K562 (cell line): ENCODE data around the gene SLC39A11.

Experiments
- CBFB ChIP-seq: sonication (generic); formaldehyde crosslinking; IDR thresholded peaks from 2 replicates; pipeline ENCODE4 v1.4.0; 2020; ENCODE audit warnings: mild to moderate bottlenecking, missing genetic modification reagents
- CEBPB ChIP-seq: fragments of 450-650 bp; IDR thresholded peaks from 2 replicates; pipeline ENCODE4 v1.6.1; 2016; ENCODE audit warnings: missing genetic modification characterization, missing compliant biosample characterization
- HDAC1 ChIP-seq, 2 experiments: fragments of 450-650 bp; IDR thresholded peaks; 2 replicates each; pipeline ENCODE4 v1.6.1; 2016 to 2017; ENCODE audit warnings: inconsistent platforms in 1 of 2, mild to moderate bottlenecking in 1 of 2, moderate library complexity in 1 of 2
- KDM1A ChIP-seq, 2 experiments: fragments of 450-650 bp; IDR thresholded peaks; 2 replicates each; pipeline ENCODE4 v1.6.1; 2016; ENCODE audit warnings: mild to moderate bottlenecking in 2 of 2
- KLF10 ChIP-seq: fragments of 250-450 bp; sonication (Bioruptor Pico); IDR thresholded peaks from 2 replicates; pipeline ENCODE4 v1.6.1; 2021; ENCODE audit warnings: matching md5 sums
- NR2C2 ChIP-seq, 2 experiments: fragments of 200-800 bp in 1 of 2; sonication (Bioruptor generic) in 1 of 2; sonication (generic) in 1 of 2; formaldehyde crosslinking in 1 of 2; IDR thresholded peaks; 2 replicates each; pipeline versions ENCODE4 v1.6.1 to v1.8.0; 2016 to 2022; ENCODE audit warnings: mild to moderate bottlenecking in 1 of 2, missing compliant biosample characterization in 1 of 2, missing genetic modification characterization in 1 of 2, missing genetic modification reagents in 1 of 2
- NR3C1 ChIP-seq: sonication (generic); formaldehyde crosslinking; IDR thresholded peaks from 2 replicates; pipeline ENCODE4 v1.8.1; 2022; ENCODE audit warnings: missing genetic modification reagents
- POLR2A ChIP-seq: fragments of 450-650 bp; conservative IDR thresholded peaks from 2 replicates; pipeline ENCODE4 v1.6.1; 2016
- TEAD2 ChIP-seq: fragments of 450-650 bp; IDR thresholded peaks from 2 replicates; pipeline ENCODE4 v1.6.1; 2016; ENCODE audit warnings: missing genetic modification characterization, control low read depth, missing compliant biosample characterization
- ZNF316 ChIP-seq: fragments of 450-650 bp; IDR thresholded peaks from 2 replicates; pipeline ENCODE4 v1.6.1; 2016
- ZNF668 ChIP-seq: fragments of 250-450 bp; sonication (Bioruptor Pico); IDR thresholded peaks from 2 replicates; pipeline ENCODE4 v1.8.0; 2022; ENCODE audit warnings: mild to moderate bottlenecking, inconsistent platforms
- TF ChIP-seq, protein P1 (sequence below): sonication (generic); formaldehyde crosslinking; IDR thresholded peaks from 2 replicates; pipeline ENCODE4 v1.8.1; 2023; ENCODE audit warnings: mild to moderate bottlenecking, missing genetic modification reagents
- TF ChIP-seq, protein P2 (sequence below): sonication (generic); formaldehyde crosslinking; IDR thresholded peaks from 2 replicates; pipeline ENCODE4 v1.8.0; 2023; ENCODE audit warnings: mild to moderate bottlenecking, missing genetic modification reagents
- TF ChIP-seq, protein P3 (sequence below), 3 experiments: IDR thresholded peaks in 2 of 3; conservative IDR thresholded peaks in 1 of 3; 2 replicates each; pipeline ENCODE4 v1.5.1; 2011 to 2012; ENCODE audit warnings: low read length in 3 of 3, mild to moderate bottlenecking in 3 of 3, control low read depth in 2 of 3, improper control_type of control experiment in 1 of 3, inconsistent platforms in 1 of 3, low read depth in 1 of 3, mixed read lengths in 1 of 3, moderate library complexity in 1 of 3; ENCODE audit not compliant: insufficient read depth in 2 of 3

DNA sequence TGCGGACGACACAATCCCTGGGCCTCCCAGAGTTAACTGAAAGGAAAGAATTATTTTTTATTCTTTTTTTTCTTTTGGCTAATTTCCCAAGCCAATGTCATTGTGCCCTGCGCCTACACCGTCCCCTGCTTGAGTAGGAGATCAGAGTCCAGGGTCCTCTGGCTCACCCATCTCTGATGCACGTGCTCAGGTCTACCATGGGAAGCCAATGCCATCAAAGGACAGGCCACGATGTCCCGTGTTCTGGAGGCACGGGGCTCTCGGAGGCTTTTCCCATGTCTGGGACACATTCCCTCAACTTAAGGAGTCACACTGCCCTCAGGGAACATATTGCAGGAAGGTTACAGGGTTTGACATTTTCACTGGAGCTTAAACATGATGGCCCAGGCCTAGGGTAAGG is 123.7 kb downstream of the SLC39A11 start:
- TF ChIP-seq, protein P1, sequence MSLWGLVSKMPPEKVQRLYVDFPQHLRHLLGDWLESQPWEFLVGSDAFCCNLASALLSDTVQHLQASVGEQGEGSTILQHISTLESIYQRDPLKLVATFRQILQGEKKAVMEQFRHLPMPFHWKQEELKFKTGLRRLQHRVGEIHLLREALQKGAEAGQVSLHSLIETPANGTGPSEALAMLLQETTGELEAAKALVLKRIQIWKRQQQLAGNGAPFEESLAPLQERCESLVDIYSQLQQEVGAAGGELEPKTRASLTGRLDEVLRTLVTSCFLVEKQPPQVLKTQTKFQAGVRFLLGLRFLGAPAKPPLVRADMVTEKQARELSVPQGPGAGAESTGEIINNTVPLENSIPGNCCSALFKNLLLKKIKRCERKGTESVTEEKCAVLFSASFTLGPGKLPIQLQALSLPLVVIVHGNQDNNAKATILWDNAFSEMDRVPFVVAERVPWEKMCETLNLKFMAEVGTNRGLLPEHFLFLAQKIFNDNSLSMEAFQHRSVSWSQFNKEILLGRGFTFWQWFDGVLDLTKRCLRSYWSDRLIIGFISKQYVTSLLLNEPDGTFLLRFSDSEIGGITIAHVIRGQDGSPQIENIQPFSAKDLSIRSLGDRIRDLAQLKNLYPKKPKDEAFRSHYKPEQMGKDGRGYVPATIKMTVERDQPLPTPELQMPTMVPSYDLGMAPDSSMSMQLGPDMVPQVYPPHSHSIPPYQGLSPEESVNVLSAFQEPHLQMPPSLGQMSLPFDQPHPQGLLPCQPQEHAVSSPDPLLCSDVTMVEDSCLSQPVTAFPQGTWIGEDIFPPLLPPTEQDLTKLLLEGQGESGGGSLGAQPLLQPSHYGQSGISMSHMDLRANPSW (CRISPR knock-in tag) = no peak
- TF ChIP-seq KDM1A (IDR thresholded peaks at IDR 0.05) (no peak), NR2C2 (CRISPR knock-in tag; IDR thresholded peaks at IDR 0.05) (no peak), NR2C2 (tag; IDR thresholded peaks at IDR 0.05) (no peak), CEBPB (tag) (no peak), ZNF668 (no peak), HDAC1 (IDR thresholded peaks at IDR 0.05) (no peak), ZNF316 (no peak), POLR2A (no peak), CBFB (CRISPR knock-in tag) (no peak), TEAD2 (tag) (no peak), KLF10 (CRISPR knock-in tag) (no peak), NR3C1 (CRISPR knock-in tag) (no peak)
- TF ChIP-seq, protein P2, sequence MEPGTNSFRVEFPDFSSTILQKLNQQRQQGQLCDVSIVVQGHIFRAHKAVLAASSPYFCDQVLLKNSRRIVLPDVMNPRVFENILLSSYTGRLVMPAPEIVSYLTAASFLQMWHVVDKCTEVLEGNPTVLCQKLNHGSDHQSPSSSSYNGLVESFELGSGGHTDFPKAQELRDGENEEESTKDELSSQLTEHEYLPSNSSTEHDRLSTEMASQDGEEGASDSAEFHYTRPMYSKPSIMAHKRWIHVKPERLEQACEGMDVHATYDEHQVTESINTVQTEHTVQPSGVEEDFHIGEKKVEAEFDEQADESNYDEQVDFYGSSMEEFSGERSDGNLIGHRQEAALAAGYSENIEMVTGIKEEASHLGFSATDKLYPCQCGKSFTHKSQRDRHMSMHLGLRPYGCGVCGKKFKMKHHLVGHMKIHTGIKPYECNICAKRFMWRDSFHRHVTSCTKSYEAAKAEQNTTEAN (CRISPR knock-in tag) = no peak
- TF ChIP-seq, protein P3, sequence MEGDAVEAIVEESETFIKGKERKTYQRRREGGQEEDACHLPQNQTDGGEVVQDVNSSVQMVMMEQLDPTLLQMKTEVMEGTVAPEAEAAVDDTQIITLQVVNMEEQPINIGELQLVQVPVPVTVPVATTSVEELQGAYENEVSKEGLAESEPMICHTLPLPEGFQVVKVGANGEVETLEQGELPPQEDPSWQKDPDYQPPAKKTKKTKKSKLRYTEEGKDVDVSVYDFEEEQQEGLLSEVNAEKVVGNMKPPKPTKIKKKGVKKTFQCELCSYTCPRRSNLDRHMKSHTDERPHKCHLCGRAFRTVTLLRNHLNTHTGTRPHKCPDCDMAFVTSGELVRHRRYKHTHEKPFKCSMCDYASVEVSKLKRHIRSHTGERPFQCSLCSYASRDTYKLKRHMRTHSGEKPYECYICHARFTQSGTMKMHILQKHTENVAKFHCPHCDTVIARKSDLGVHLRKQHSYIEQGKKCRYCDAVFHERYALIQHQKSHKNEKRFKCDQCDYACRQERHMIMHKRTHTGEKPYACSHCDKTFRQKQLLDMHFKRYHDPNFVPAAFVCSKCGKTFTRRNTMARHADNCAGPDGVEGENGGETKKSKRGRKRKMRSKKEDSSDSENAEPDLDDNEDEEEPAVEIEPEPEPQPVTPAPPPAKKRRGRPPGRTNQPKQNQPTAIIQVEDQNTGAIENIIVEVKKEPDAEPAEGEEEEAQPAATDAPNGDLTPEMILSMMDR (IDR thresholded peaks at IDR 0.05 in 2 of 3, conservative IDR thresholded peaks at IDR 0.05 in 1 of 3; ENCODE audit: insufficient read depth in 2 of 3, low read depth in 1 of 3, low read length in 3 of 3) = no peak
